Panc1 (cell line): ENCODE measurements around the gene WDR31.

ENCODE experiments used
- CTCF ChIP-seq: fragments of 450-650 bp; IDR thresholded peaks from 2 replicates; pipeline ENCODE4 v1.5.1; 2017; ENCODE audit warnings: mild to moderate bottlenecking
- TF ChIP-seq, protein P1 (sequence below), 2 experiments: IDR thresholded peaks; 2 replicates each; pipeline ENCODE4 v1.6.1; 2011 to 2012; ENCODE audit warnings: low read depth in 2 of 2, control low read depth in 1 of 2, low read length in 1 of 2, mild to moderate bottlenecking in 1 of 2, moderate library complexity in 1 of 2; ENCODE audit not compliant: insufficient read depth in 1 of 2

GRCh38 chr9:113328045-113328782, 11.9 kb downstream of the WDR31 start:
- no peak for TF ChIP-seq CTCF
- TF ChIP-seq, protein P1, sequence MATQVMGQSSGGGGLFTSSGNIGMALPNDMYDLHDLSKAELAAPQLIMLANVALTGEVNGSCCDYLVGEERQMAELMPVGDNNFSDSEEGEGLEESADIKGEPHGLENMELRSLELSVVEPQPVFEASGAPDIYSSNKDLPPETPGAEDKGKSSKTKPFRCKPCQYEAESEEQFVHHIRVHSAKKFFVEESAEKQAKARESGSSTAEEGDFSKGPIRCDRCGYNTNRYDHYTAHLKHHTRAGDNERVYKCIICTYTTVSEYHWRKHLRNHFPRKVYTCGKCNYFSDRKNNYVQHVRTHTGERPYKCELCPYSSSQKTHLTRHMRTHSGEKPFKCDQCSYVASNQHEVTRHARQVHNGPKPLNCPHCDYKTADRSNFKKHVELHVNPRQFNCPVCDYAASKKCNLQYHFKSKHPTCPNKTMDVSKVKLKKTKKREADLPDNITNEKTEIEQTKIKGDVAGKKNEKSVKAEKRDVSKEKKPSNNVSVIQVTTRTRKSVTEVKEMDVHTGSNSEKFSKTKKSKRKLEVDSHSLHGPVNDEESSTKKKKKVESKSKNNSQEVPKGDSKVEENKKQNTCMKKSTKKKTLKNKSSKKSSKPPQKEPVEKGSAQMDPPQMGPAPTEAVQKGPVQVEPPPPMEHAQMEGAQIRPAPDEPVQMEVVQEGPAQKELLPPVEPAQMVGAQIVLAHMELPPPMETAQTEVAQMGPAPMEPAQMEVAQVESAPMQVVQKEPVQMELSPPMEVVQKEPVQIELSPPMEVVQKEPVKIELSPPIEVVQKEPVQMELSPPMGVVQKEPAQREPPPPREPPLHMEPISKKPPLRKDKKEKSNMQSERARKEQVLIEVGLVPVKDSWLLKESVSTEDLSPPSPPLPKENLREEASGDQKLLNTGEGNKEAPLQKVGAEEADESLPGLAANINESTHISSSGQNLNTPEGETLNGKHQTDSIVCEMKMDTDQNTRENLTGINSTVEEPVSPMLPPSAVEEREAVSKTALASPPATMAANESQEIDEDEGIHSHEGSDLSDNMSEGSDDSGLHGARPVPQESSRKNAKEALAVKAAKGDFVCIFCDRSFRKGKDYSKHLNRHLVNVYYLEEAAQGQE (IDR thresholded peaks at IDR 0.05; ENCODE audit: insufficient read depth in 1 of 2, low read depth in 2 of 2, low read length in 1 of 2), result no peak
